ENCODE data around the gene LACTBL1. TPM values are rescaled to one million over a fixed set of nuclear protein-coding genes. Genes with fewer than 3 reads are reported as not detected.
A peak's percentile ranks its signal among the peaks of the same experiment; 100 is the strongest.

Gene LACTBL1
- total RNA-seq, 1 experiment from 2014 or later: not detected

DNA sequence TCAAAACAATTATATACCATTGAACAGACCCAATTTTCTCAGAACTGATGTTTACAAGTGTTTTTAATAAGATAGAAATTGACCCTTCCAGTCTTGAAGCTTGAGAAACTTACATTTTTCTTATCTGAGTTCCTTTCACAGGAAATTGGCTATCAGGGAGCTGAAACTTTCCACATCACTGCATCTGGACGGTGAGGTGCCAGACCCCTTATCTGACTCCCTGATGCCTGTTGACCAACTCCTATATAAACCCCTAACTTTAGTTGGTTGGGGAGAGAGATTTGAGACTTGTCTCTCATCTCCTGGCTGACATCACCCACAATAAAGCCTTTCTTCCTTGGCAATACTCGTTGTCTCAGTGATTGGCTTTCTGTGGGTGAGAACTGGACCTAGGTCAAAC is 31.4 kb downstream of the LACTBL1 start:
- no peaks in the 10 kb centered on the region for H3K27me3 ChIP-seq (ENCODE audit: control insufficient read depth, insufficient read depth, low read length)
- no peak overlapping the region for H3K4me3 ChIP-seq (ENCODE audit: insufficient read depth, low read depth, low read length)
- DNase-seq: no peak
- no peaks in the 10 kb centered on the region for H3K36me3 ChIP-seq (replicated peaks; ENCODE audit: control insufficient read depth, insufficient read depth, low read length)

DNA sequence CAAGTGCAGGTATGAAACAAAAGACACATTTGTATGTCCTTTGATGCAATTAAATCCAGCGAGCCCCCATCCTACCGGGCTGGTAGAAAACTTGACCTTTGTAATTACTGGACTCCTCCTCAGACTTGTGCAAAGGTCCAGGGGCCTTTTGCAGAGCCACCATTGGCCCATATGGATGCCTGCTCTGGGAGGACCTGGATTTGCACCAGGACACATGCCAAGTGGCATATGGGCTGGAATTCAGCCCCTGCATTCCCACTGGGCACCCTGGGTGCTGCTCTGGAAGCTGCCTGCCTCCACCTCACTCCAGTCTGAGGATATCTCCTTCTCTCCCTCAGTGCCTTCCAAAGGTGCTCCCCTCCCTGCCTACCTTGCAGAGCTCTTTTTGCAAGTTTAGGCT is 36.0 kb downstream of the LACTBL1 start:
- no peak for DNase-seq
- Histone ChIP-seq H3K4me3 (ENCODE audit: insufficient read depth, low read depth, low read length) (no peak overlapping the region), H3K27me3 (ENCODE audit: control insufficient read depth, insufficient read depth, low read length) (no peaks in the 10 kb centered on the region), H3K36me3 (replicated peaks; ENCODE audit: control insufficient read depth, insufficient read depth, low read length) (no peaks in the 10 kb centered on the region)

DNA sequence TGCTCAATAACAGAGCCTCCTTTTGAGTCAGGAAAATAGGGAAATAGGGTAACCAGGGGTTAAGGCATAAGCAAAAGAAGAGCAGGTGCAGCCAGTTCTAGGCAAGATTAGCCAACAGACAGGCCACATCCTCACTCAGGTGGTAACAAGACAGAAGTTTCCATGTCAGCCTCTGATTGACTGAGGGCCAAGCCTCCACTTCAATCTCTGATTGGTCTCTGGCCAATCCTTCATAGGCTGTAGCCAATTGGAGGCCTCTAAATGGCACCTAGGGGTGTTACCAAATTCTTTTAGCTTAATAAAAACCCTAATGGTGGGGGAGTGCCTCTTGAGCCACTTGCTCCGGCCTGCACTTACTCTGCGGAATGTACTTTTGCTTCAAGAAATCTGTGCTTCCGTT is 37.2 kb downstream of the LACTBL1 start:
- DNase-seq: no peak
- H3K27me3 ChIP-seq (ENCODE audit: control insufficient read depth, insufficient read depth, low read length): no peaks in the 10 kb centered on the region
- no peak overlapping the region for H3K4me3 ChIP-seq (ENCODE audit: insufficient read depth, low read depth, low read length)
- H3K36me3 ChIP-seq (replicated peaks; ENCODE audit: control insufficient read depth, insufficient read depth, low read length): no peaks in the 10 kb centered on the region

DNA sequence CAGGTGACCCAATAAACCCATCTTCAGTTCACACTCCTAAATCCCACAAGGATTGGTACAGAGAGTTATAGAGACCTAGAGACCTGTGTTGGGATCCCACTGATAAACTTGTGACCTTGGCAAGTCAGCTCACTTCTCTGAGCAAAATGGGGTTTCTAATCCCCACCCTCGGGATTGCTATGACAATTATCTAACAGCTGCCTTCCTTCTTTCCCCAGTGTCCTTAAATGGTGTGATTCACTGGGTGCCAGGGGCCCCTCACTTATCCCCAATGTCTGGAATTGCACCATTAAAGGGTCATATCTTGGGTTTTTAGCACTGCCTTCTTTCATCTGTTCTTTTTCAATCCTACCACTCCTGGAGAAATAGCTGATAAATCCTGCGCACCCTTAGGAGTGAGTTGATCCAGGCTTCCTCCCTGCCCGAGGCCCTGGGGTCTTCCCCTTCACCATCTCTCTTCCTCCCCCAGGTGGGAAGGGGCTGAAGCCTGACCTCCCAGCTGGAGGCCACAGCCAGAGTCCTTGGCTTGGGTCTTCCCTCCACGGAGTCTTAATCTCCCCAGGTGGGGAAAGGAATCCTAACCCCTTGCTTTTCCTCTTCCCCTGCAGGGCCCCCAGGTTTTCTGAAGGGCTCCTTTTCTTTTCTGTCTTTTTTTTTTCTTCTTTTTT is 39.7 kb downstream of the LACTBL1 start:
- DNase-seq: no peak
- Histone ChIP-seq H3K36me3 (replicated peaks; ENCODE audit: control insufficient read depth, insufficient read depth, low read length) (no peaks in the 10 kb centered on the region), H3K27me3 (ENCODE audit: control insufficient read depth, insufficient read depth, low read length) (no peaks in the 10 kb centered on the region), H3K4me3 (ENCODE audit: insufficient read depth, low read depth, low read length) (no peak overlapping the region)

DNA sequence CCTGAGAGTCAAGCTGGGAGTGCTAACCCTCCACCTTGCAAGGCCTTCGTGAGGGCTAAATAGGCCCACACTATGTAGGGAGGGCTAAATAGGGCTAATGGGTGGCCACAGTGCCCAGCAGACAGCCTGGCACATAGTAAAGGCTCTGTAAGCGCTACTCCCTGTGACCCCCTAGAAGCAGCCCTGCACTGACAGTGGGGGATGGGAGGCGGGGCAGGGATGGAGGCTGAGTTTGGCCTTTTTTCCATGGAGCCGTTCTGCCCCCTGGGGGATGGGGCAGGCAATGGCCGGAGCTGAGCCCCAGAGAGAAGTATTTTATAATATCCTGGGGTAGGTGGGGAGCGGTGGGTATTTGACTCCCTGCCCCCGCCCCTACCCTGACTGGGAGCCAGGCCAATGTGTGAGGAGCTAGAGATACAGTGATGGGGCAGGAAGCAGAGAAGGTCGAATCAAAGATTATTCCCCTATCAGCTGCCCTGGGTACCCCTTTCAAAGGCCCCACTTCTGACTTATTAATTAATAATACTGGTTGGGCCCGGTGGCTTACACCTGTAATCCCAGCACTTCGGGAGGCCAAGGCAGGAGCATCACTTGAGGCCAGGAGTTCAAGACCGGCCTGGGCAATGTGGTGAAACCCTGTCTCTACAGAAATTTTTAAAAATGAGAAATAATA is 42.3 kb downstream of the LACTBL1 start:
- no peaks in the 10 kb centered on the region for H3K27me3 ChIP-seq (ENCODE audit: control insufficient read depth, insufficient read depth, low read length)
- no peak overlapping the region for H3K4me3 ChIP-seq (ENCODE audit: insufficient read depth, low read depth, low read length)
- DNase-seq: peak; percentile 96
- no peaks in the 10 kb centered on the region for H3K36me3 ChIP-seq (replicated peaks; ENCODE audit: control insufficient read depth, insufficient read depth, low read length)

DNA sequence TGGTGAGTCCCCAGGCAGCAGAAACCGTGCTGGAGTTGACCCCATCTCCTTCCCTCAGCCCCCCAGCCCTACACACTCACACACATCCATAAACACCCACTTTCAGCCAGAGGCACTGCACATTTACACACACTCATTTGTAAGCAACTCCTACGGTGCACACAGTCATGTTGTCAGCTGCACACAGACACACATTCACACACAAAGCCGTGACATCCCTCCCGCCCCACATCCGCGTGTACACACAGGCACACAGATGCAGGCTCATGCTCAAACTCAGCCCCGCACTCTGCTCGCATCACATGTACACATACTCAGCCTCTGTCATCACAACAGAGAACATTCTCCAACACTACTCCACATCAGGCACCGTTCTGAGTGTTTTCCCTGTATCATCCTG is 47.6 kb downstream of the LACTBL1 start:
- no peak for DNase-seq
- H3K36me3 ChIP-seq (replicated peaks; ENCODE audit: control insufficient read depth, insufficient read depth, low read length): no peaks in the 10 kb centered on the region
- H3K27me3 ChIP-seq (ENCODE audit: control insufficient read depth, insufficient read depth, low read length): no peaks in the 10 kb centered on the region
- no peak overlapping the region for H3K4me3 ChIP-seq (ENCODE audit: insufficient read depth, low read depth, low read length)

DNA sequence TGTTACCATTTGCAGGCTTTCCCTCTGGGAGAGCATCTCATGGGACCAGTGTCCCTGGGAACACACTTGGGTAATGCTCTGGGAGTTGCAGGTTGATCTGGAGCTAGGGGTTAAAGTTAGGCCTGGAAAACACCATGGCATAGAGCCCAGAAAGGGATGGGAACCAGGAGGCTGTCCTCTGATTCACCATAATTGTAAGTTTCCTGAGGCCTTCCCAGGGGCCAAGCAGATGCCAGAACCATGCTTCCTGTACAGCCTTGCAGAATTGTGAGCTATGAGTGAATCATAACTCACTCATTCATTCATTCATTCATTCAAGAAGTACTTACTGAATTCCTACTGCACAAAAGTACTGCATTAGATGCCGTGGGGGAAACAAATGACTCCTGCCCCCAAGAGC is 50.0 kb downstream of the LACTBL1 start:
- Histone ChIP-seq H3K36me3 (replicated peaks; ENCODE audit: control insufficient read depth, insufficient read depth, low read length) (no peaks in the 10 kb centered on the region), H3K4me3 (ENCODE audit: insufficient read depth, low read depth, low read length) (no peak overlapping the region), H3K27me3 (ENCODE audit: control insufficient read depth, insufficient read depth, low read length) (no peaks in the 10 kb centered on the region; the same call in 1 of the 2 replicates)
- DNase-seq: peak; percentile 2

DNA sequence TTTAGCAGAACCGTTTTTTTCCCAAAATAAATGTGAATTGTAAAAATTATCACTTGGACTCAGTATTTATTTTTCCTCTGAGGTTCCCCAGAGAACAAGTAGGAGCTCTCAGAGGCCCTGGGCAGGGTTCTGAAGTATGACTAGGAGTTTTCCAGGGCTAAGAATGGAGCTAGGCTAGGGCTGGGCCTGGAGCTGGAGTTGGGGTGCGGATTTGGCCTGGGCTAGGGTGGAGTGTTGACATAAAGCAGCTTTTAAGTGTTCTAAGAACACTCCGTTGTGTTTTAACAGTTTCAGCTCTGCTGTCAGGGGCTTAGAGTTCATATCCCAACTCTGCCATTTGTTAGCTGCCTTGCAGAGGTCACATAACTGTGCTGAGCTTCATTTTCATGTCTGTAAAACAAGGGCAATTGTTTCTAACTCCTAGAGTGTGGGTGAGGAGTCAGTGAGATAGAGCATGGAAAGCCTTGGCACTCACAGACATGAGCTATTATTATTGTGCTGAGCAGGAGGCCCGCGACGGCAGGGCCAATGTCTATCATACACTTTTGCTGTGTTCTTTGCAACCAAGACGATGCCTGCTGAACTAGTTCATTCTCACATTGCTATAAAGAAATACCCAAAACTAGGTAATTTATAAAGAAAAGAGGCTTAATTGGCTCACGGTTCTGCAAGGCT is 51.1 kb downstream of the LACTBL1 start:
- no peak for DNase-seq
- Histone ChIP-seq H3K36me3 (replicated peaks; ENCODE audit: control insufficient read depth, insufficient read depth, low read length) (no peaks in the 10 kb centered on the region), H3K27me3 (ENCODE audit: control insufficient read depth, insufficient read depth, low read length) (no peaks in the 10 kb centered on the region; the same call in 1 of the 2 replicates), H3K4me3 (ENCODE audit: insufficient read depth, low read depth, low read length) (no peak overlapping the region)

DNA sequence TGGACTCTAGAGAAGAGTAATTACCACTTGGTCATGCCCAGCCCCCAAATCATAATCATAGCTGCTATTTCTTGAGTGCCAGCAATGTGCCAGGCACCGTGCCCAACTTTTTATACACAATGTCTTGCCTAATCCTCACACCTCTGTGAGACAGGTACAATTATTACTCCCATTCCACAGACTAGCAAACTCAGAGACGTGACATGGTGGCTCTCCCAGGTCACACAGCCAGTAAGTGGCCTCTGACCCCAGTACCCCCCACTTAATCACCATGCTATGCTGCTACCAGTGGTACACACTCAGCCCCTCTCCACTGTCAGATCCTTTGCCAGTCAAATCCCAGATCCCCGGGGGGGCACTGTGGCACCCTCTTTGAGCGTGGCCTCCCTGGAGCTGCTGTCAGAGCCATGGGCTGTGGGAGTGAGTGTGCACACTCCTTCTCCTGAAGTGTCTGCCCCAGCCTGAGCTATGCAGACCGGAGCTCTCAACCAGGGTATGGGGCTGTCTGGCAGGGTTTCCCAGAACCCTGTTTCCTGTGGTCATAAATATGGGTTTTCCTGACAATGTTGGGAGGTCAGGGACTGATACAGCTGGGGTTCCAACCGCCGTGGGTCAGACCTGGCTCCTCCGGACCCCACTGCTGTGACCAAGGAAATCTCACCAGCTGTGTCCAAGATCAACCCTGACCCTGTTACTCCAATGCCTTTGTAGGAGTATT is 51.8 kb downstream of the LACTBL1 start:
- no peaks in the 10 kb centered on the region; the same call in 1 of the 2 replicates for H3K27me3 ChIP-seq (ENCODE audit: control insufficient read depth, insufficient read depth, low read length)
- no peak for DNase-seq

DNA sequence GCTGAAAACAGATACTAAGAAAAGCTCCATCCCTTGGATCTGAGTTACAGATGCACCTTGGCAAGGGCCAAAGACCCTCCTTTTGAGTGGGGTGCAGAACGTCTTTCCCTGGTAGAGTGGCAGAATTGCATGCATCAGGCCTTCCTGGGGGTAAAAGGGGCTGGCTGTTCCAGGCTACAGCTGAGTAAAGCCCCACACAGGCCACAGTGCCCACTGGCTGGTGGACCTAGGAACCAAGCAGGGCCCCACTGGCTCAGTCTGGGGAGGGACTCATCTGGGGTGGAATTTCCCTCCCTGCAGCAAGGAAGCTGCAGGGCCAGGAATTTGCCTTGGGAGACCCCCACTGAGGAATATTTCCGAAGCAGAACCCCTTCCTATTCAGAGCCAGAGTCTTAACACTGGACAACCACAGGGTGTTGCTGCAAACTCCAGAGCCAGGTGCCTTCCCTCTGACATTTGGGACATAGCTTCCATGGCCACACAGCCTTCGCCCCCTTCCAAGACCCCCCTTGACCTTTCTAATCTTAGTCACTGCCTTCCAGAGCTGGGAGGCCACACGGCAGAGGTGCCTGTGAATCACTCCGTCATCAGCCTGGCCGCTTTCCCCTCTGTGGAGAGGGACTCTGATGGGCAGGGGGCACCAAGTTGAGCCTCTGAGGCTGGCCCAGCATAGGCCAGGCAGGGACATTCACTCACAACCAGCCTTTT is 52.5 kb downstream of the LACTBL1 start:
- Histone ChIP-seq H3K4me3 (ENCODE audit: insufficient read depth, low read depth, low read length) (no peak overlapping the region), H3K27me3 (ENCODE audit: control insufficient read depth, insufficient read depth, low read length) (no peaks in the 10 kb centered on the region; the same call in 1 of the 2 replicates), H3K36me3 (replicated peaks; ENCODE audit: control insufficient read depth, insufficient read depth, low read length) (no peaks in the 10 kb centered on the region)
- DNase-seq: no peak

More for the DNA sequence above, 51.8 kb downstream of the LACTBL1 start:
- H3K4me3 ChIP-seq (ENCODE audit: insufficient read depth, low read depth, low read length): no peak overlapping the region
- no peaks in the 10 kb centered on the region for H3K36me3 ChIP-seq (replicated peaks; ENCODE audit: control insufficient read depth, insufficient read depth, low read length)

DNA sequence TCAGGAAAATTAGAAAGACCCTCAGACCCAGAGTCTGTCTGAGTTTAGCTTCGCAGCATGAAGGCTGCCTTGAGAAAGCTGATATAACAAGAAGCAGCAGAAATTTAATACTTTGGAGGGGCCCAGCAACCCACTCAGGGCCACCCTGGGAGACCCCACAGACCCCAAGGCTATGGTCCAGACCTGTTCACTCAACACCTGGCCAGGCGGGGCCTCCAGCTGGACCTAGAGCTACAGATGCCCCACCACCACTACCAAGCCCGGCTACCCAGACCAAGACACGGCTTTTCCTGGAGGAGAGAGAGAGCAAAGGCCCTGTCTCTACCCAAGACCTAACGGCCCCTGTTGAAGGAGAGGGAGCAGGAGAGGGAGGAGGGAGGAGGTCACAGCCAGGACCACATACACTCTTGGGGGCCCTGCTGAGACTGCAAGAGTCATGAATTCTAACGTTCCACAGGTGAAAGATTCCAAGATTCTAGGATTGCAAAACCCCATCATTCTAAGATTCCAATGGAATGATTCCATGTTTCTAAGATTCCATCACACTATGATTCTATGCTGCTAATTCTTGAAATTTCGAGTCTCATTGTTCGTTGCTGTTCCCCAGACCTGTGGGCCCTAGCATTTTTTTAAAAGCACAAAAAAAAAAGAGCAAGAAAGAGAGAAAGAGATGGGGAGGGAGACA is 53.2 kb downstream of the LACTBL1 start:
- Histone ChIP-seq H3K36me3 (replicated peaks; ENCODE audit: control insufficient read depth, insufficient read depth, low read length) (no peaks in the 10 kb centered on the region), H3K27me3 (ENCODE audit: control insufficient read depth, insufficient read depth, low read length) (no peaks in the 10 kb centered on the region; the same call in 1 of the 2 replicates), H3K4me3 (ENCODE audit: insufficient read depth, low read depth, low read length) (no peak overlapping the region)
- DNase-seq: no peak

DNA sequence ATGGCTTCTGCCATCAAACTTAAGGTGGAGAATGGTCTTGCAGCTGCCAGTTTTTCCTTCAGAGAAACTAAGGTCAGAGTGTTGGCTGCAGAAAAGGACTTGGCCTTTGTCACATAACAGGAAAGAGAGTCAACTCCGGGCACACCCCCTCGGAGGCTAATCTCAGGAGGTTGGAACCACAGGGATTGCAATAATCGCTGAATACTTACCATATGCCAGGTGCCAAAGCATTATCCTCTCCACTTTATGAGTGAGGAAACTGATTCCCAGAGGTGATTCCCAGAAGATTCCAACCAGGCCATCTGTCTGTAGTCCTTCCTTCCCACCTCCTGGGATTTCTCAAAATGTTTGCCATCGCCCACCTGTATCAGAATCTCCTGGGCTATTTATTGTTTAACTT is 54.0 kb downstream of the LACTBL1 start:
- Histone ChIP-seq H3K4me3 (ENCODE audit: insufficient read depth, low read depth, low read length) (no peak overlapping the region), H3K27me3 (ENCODE audit: control insufficient read depth, insufficient read depth, low read length) (no peaks in the 10 kb centered on the region; the same call in 1 of the 2 replicates), H3K36me3 (replicated peaks; ENCODE audit: control insufficient read depth, insufficient read depth, low read length) (no peaks in the 10 kb centered on the region)
- DNase-seq: no peak

DNA sequence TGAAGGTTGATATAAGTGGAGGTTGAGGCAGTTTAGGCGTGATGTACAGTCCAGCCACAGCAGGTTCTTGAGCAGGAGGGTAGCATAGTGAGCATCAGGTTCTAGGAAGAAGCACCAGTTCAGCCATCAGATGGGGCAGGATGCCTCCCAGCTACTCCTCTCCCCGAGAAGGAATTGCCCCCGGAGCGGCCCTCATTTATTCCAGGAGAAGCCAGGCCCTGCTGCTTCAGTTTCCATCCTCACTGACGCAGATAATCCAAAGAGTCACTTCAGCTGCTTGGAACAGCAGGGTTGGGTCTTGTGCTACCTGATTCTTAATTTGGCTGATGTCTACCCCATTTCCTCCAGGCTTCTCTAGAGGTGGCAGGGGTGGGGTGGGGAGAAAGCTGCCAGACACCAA is 54.7 kb downstream of the LACTBL1 start:
- H3K4me3 ChIP-seq (ENCODE audit: insufficient read depth, low read depth, low read length): no peak overlapping the region
- H3K27me3 ChIP-seq (ENCODE audit: control insufficient read depth, insufficient read depth, low read length): no peaks in the 10 kb centered on the region; the same call in 1 of the 2 replicates
- no peaks in the 10 kb centered on the region for H3K36me3 ChIP-seq (replicated peaks; ENCODE audit: control insufficient read depth, insufficient read depth, low read length)
- DNase-seq: no peak

DNA sequence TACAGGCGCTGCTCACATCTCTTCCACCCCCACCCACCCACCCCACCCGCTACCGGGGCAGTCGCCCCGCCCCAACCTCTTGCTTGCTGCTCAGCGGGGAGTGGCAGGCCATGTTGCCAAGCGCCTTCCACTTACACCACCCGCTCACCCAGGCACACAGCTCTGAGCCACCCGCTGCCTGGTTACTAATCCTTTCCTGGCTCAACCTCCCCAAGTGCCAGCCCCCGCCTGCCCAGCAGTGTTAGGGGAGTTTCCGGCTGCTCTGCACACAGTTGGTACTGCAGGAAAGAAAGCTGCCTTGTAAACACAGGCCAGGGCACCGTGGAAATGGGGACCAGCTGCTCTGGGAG is 56.2 kb downstream of the LACTBL1 start:
- H3K4me3 ChIP-seq (ENCODE audit: insufficient read depth, low read depth, low read length): no peak overlapping the region
- DNase-seq: peak; percentile 65
- no peaks in the 10 kb centered on the region; the same call in 1 of the 2 replicates for H3K27me3 ChIP-seq (ENCODE audit: control insufficient read depth, insufficient read depth, low read length)
- no peaks in the 10 kb centered on the region for H3K36me3 ChIP-seq (replicated peaks; ENCODE audit: control insufficient read depth, insufficient read depth, low read length)
